ENCODE data around the gene HPGD.

Gene HPGD

GRCh38 chr4:174561560-174561959, 39.3 kb upstream of the HPGD start:
- H3K9me3 ChIP-seq (ENCODE audit: insufficient read depth, low read length, severe bottlenecking): no peaks in the 10 kb centered on the region
- DNase-seq (no peak), ATAC-seq (ENCODE audit: insufficient read depth, low read depth) (no peak)
- no peak overlapping the region for H3K9ac ChIP-seq (ENCODE audit: low read depth, low read length)
- H3K27ac ChIP-seq (ENCODE audit: low read length): no peak overlapping the region
- no peak overlapping the region for H2AFZ ChIP-seq (ENCODE audit: low read depth, low read length)
- no peaks in the 10 kb centered on the region for H4K20me1 ChIP-seq (ENCODE audit: insufficient read depth, low read length)
- no peaks in the 10 kb centered on the region for H3K27me3 ChIP-seq (ENCODE audit: insufficient read depth, low read length, poor library complexity)
- H3K36me3 ChIP-seq (ENCODE audit: insufficient read depth, low read length): no peaks in the 10 kb centered on the region
- H3K4me2 ChIP-seq (ENCODE audit: insufficient read depth, low read length): no peak overlapping the region
- H3K4me3 ChIP-seq (ENCODE audit: low read depth in 1 of 2, low read length in 2 of 2): no peak overlapping the region
- TF ChIP-seq EZH2 (IDR thresholded peaks at IDR 0.05; ENCODE audit: borderline replicate concordance, low read depth, low read length, severe bottlenecking) (no peak), CTCF (IDR thresholded peaks at IDR 0.05; ENCODE audit: borderline replicate concordance, extremely low read depth, low read length, poor library complexity, severe bottlenecking) (no peak)
- H3K4me1 ChIP-seq (ENCODE audit: insufficient read depth, low read length): no peaks in the 10 kb centered on the region
- H3K79me2 ChIP-seq (ENCODE audit: insufficient read depth, low read length): no peaks in the 10 kb centered on the region

- Histone ChIP-seq H3K9ac (ENCODE audit: low read depth, low read length) (no peak overlapping the region), H3K4me1 (ENCODE audit: insufficient read depth, low read length) (no peaks in the 10 kb centered on the region), H3K9me3 (ENCODE audit: insufficient read depth, low read length, severe bottlenecking) (no peaks in the 10 kb centered on the region), H3K27me3 (ENCODE audit: insufficient read depth, low read length, poor library complexity) (no peaks in the 10 kb centered on the region), H2AFZ (ENCODE audit: low read depth, low read length) (no peak overlapping the region), H3K36me3 (ENCODE audit: insufficient read depth, low read length) (no peaks in the 10 kb centered on the region), H4K20me1 (ENCODE audit: insufficient read depth, low read length) (no peaks in the 10 kb centered on the region), H3K79me2 (ENCODE audit: insufficient read depth, low read length) (no peaks in the 10 kb centered on the region), H3K4me2 (ENCODE audit: insufficient read depth, low read length) (no peak overlapping the region), H3K27ac (ENCODE audit: low read length) (no peak overlapping the region), H3K4me3 (ENCODE audit: low read depth in 1 of 2, low read length in 2 of 2) (no peak overlapping the region)
- TF ChIP-seq EZH2 (IDR thresholded peaks at IDR 0.05; ENCODE audit: borderline replicate concordance, low read depth, low read length, severe bottlenecking) (no peak), CTCF (IDR thresholded peaks at IDR 0.05; ENCODE audit: borderline replicate concordance, extremely low read depth, low read length, poor library complexity, severe bottlenecking) (no peak)
- DNase-seq: no peak
- ATAC-seq (ENCODE audit: insufficient read depth, low read depth): no peak
These were observed 37.6 kb upstream of the HPGD start for GRCh38 chr4:174559894-174560293.

GRCh38 chr4:174555789-174556630, 33.7 kb upstream of the HPGD start:
- ATAC-seq (ENCODE audit: insufficient read depth, low read depth) (no peak), DNase-seq (no peak)
- H3K79me2 ChIP-seq (ENCODE audit: insufficient read depth, low read length): no peaks in the 10 kb centered on the region
- H3K9me3 ChIP-seq (ENCODE audit: insufficient read depth, low read length, severe bottlenecking): no peaks in the 10 kb centered on the region
- no peak for TF ChIP-seq EZH2 (IDR thresholded peaks at IDR 0.05; ENCODE audit: borderline replicate concordance, low read depth, low read length, severe bottlenecking)
- no peak for TF ChIP-seq CTCF (IDR thresholded peaks at IDR 0.05; ENCODE audit: borderline replicate concordance, extremely low read depth, low read length, poor library complexity, severe bottlenecking)
- H3K4me3 ChIP-seq (ENCODE audit: low read depth in 1 of 2, low read length in 2 of 2): no peak overlapping the region
- no peak overlapping the region for H3K27ac ChIP-seq (ENCODE audit: low read length)
- H2AFZ ChIP-seq (ENCODE audit: low read depth, low read length): no peak overlapping the region
- H3K9ac ChIP-seq (ENCODE audit: low read depth, low read length): no peak overlapping the region
- no peak overlapping the region for H3K4me2 ChIP-seq (ENCODE audit: insufficient read depth, low read length)
- H4K20me1 ChIP-seq (ENCODE audit: insufficient read depth, low read length): no peaks in the 10 kb centered on the region
- no peaks in the 10 kb centered on the region for H3K27me3 ChIP-seq (ENCODE audit: insufficient read depth, low read length, poor library complexity)
- H3K4me1 ChIP-seq (ENCODE audit: insufficient read depth, low read length): no peaks in the 10 kb centered on the region
- no peaks in the 10 kb centered on the region for H3K36me3 ChIP-seq (ENCODE audit: insufficient read depth, low read length)
